PFSK-1 (cell line): ENCODE results near the gene LCN6.

Experiments used
- FOXP2 ChIP-seq: optimal IDR thresholded peaks from 2 replicates; pipeline ENCODE3; 2011; ENCODE audit warnings: borderline replicate concordance, control low read depth, inconsistent platforms; ENCODE audit not compliant: insufficient read depth; ENCODE audit errors: extremely low read length, extremely low read depth
- POLR2AphosphoS5 ChIP-seq: IDR thresholded peaks from 2 replicates; pipeline ENCODE4 v1.6.1; 2012; ENCODE audit warnings: low read depth, mild to moderate bottlenecking, control low read depth, low read length, moderate library complexity
- SIN3A ChIP-seq: IDR thresholded peaks from 2 replicates; pipeline ENCODE4 v1.6.1; 2012; ENCODE audit warnings: mild to moderate bottlenecking, low read length, moderate library complexity, borderline replicate concordance; ENCODE audit not compliant: insufficient read depth
- TAF1 ChIP-seq: IDR thresholded peaks from 2 replicates; pipeline ENCODE4 v1.6.1; 2012; ENCODE audit warnings: low read length, control low read depth, borderline replicate concordance; ENCODE audit not compliant: insufficient read depth
- TF ChIP-seq, protein P1 (sequence below), 2 experiments: IDR thresholded peaks; 2 replicates each; pipeline versions ENCODE4 v1.6.1 to v1.8.0; 2011 to 2012; ENCODE audit warnings: low read depth in 2 of 2, low read length in 2 of 2, control low read depth in 1 of 2, inconsistent platforms in 1 of 2, mild to moderate bottlenecking in 1 of 2, moderate library complexity in 1 of 2; ENCODE audit not compliant: insufficient read depth in 1 of 2

The LCN6 gene

GRCh38 chr9:136700304-136700703 lies 48.0 kb downstream of the LCN6 start:
- TF ChIP-seq TAF1 (no peak), POLR2AphosphoS5 (no peak), SIN3A (no peak), FOXP2 (no peak)
- TF ChIP-seq, protein P1, sequence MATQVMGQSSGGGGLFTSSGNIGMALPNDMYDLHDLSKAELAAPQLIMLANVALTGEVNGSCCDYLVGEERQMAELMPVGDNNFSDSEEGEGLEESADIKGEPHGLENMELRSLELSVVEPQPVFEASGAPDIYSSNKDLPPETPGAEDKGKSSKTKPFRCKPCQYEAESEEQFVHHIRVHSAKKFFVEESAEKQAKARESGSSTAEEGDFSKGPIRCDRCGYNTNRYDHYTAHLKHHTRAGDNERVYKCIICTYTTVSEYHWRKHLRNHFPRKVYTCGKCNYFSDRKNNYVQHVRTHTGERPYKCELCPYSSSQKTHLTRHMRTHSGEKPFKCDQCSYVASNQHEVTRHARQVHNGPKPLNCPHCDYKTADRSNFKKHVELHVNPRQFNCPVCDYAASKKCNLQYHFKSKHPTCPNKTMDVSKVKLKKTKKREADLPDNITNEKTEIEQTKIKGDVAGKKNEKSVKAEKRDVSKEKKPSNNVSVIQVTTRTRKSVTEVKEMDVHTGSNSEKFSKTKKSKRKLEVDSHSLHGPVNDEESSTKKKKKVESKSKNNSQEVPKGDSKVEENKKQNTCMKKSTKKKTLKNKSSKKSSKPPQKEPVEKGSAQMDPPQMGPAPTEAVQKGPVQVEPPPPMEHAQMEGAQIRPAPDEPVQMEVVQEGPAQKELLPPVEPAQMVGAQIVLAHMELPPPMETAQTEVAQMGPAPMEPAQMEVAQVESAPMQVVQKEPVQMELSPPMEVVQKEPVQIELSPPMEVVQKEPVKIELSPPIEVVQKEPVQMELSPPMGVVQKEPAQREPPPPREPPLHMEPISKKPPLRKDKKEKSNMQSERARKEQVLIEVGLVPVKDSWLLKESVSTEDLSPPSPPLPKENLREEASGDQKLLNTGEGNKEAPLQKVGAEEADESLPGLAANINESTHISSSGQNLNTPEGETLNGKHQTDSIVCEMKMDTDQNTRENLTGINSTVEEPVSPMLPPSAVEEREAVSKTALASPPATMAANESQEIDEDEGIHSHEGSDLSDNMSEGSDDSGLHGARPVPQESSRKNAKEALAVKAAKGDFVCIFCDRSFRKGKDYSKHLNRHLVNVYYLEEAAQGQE (IDR thresholded peaks at IDR 0.05; ENCODE audit: insufficient read depth in 1 of 2, low read depth in 2 of 2, low read length in 2 of 2) = no peak

GRCh38 chr9:136698635-136699246 lies 49.6 kb downstream of the LCN6 start:
- TF ChIP-seq POLR2AphosphoS5 = no peak
- TF ChIP-seq TAF1 = no peak
- TF ChIP-seq, protein P1 (IDR thresholded peaks at IDR 0.05; ENCODE audit: insufficient read depth in 1 of 2, low read depth in 2 of 2, low read length in 2 of 2) = no peak
- no peak for TF ChIP-seq FOXP2
- no peak for TF ChIP-seq SIN3A

DNA sequence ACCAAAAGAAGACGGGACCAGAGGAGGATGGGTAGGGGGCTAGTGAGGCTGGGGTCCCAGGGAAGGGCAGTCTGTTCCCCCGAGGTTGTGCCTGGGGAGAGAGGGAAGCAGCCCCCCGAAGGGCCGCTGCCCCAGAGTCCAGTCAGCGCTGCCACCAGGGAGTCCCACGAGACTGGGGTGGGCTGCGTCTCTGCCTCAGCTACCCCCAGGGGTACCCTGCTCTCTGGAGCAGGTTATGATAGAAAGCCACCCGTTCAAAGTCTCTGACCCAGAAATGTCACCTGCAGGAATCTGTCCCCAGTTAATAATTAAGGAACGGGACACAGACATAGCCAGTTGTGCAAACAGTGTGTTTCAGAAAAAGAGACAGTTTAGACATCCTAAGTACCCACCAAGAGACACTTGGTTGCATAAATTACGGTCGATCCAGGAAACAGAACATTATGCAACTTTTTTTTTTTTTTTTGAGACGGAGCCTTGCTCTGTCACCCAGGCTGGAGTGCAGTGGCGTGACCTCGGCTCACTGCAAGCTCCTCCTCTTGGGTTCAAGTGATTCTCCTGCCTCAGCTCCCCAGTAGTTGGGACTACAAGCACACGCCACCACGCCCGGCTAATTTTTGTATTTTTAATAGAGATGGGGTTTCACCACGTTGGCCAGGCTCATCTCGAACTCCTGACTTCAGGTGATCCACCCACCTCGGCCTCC lies 50.4 kb downstream of the LCN6 start:
- no peak for TF ChIP-seq SIN3A
- no peak for TF ChIP-seq FOXP2
- no peak for TF ChIP-seq POLR2AphosphoS5
- TF ChIP-seq, protein P1 (IDR thresholded peaks at IDR 0.05; ENCODE audit: insufficient read depth in 1 of 2, low read depth in 2 of 2, low read length in 2 of 2) = no peak
- TF ChIP-seq TAF1 = no peak

DNA sequence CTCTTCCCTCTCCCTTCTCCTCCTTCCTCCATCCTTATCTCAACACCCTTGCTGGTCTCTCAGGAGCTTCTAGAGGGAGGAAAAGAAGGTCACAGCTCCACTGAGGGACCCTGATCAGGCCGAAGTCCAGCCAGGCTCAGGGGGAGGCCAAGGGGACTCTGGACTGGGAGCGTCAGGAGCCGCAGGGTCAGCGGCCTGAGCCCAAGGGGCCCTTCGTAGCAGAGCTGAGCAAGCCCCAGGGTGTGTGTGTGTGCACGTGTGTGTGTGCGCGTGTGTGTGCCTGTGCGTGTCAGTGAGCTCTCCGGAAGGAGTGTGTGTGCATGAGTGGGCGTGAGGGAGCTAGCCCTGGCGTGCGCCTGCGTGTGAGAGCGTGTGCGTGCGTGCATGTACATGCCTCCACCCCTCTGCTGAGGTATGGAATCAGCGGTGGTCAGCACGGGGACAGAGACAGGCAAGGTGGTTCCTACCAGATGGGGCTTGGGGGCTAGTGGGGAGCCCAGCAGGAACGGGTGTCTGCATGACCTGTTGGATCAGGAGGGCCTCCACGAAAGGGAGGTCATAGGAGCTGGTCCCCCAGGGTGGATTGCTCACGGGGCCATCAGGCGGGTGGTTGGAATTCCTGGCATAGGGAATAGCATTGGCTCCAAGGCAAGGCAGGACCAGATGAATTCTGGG lies 51.0 kb downstream of the LCN6 start:
- TF ChIP-seq POLR2AphosphoS5 = no peak
- TF ChIP-seq FOXP2 = no peak
- TF ChIP-seq, protein P1 (IDR thresholded peaks at IDR 0.05; ENCODE audit: insufficient read depth in 1 of 2, low read depth in 2 of 2, low read length in 2 of 2) = no peak
- no peak for TF ChIP-seq TAF1
- TF ChIP-seq SIN3A = no peak
